GM18517 (cell line): ENCODE results near the gene F12.
"Not testable (repeated sequence)": the region's sequence is repeated elsewhere in the genome, so short reads cannot be mapped to it uniquely, and the experiment has no call there.

Experiments used
- ATAC-seq: cut with Tn5 transposase; IDR thresholded peaks from one replicate; pipeline ENCODE4 v1.9.1; 2021; ENCODE audit warnings: mild to moderate bottlenecking, moderate library complexity; ENCODE audit not compliant: unreplicated experiment

The F12 gene

DNA sequence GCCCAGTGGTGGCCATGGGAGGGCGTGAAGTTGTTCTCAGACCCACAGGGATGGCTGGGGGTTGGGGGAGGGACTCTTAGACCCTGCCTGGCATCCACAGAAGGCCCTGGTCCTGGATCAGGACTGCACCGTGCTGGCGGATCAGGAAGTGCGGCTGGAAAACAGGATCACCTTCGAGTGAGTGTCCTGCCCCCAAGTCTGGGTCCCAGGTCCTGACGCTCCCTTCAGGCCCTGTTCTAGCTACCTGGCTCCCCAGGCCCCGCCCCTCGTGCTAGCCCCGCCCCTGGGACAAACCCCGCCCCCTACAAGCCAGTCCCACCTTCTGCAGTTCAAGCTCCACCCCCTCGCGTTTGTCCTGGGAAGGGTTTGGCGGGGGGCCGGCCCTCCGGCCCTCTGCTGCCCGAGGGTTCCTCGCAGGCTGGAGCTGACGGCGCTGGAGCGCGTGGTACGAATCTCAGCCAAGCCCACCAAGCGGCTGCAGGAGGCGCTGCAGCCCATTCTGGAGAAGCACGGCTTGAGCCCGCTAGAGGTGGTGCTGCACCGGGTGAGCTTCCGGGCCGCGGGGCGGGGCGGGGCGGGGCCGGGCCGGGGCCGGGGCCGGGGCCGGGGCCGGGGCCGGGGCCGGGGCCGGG is 38.8 kb downstream of the F12 start:
- no peak for ATAC-seq

DNA sequence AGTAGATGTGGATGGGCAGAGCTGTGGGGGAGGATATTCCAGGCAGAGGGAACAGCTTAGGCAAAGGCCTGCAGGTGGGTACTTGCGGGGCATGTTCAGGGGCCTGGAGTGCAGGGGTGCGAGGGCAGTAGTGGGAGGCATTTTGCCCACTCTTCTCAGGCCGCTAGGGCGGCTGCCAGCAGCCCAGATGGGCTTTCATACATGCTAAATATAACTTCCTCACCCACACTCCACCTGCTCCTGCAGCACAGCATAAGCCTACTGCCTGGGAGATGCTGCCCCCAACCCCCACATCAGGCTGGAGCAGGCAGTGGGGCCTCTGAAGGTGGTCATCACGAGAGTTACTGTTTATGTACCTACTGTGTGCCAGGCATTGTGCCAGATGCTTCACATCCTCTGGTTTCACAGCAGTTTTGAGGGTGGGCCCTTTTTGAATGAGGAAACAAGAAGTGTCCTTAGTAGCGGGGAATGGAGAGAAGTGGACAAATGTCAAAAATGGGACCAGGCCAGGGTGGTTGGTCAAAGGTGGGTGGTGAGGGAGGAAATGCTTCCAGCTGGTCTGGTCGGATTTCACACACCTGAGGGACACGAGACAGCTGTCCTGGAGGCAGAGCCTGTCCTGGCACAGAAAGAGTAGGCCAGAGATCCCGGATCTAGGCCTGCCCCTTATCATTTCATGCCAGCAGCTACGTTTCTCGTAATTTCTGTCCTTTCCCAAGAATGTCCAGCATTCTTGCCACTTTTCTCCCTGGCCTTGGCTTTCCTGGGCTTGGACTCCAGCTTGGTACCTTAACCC is 39.5 kb downstream of the F12 start:
- ATAC-seq = no peak

DNA sequence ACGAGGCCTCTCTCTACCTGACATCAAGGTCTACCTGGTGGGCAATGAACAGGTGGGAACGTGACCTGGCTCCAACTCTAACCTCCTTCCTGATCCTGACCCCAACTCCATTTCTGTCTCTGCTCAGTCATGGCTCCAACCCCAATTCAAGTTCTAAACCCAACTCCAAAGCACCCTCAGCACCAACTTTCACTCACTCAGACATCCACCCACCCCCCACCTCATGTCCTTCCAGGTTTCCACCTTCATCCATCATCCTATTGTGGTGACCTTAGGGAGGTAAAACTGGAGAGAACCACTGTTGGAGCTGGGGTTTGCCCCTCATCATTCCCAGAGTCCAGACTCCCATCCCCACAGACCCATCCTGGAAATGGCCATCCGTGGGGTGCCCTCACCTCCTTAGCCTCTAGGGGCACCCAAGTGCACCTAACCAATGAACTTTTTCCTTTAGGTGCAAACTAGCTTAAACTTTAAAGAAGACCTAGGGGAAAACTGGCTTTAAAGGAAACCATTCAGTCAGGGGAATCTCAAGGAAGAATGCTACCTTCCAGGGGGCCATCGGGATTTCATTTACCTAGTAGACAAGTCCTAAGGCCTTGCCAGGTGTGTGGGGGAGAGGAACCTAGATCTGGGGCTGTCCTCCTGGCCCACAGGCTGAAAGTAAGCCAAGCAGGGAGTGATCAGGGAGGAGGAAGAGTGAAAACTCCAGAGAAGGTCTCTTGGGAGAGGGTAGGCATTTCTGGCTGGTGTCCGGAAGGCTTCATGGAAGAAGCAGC is 40.3 kb downstream of the F12 start:
- ATAC-seq = no peak

DNA sequence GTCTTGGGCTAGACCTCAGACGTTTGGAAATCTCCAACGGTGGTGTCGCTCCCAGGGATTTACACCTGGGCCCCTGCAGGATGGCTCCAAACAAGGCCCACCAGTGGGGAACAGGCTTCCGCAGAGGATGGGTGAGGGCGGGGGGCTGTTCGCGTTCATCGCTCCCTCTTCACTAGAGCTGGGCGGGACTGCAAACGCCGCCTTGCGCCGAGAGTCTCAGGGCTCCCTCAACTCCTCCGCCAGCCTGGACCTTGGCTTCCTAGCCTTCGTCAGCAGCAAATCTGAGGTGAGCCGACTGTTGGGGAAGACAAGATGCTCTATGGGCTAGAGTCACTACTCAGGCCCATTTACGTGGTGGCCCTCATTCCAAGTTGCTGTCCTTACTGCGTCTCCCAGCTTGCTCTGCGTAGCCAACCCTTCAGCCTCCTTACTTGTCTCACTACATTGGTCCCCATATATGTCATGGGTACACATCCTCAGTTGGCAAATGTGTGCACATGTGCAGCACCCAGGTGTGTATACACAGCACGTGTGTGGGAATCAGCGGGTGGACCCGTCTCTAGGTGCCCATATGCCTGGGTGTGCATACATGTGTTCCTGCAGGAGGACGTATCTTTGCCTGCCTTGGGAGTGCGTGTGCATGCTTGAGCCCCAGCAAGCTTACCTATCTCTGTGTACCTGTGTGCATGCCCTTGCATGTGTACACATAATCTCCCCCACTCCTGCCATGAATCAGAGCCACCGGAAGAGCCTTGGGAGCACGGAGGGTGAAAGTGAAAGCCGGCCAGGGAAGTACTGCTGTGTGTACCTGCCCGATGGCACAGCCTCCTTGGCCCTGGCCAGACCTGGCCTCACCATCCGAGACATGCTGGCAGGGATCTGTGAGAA is 41.1 kb downstream of the F12 start:
- no peak for ATAC-seq

DNA sequence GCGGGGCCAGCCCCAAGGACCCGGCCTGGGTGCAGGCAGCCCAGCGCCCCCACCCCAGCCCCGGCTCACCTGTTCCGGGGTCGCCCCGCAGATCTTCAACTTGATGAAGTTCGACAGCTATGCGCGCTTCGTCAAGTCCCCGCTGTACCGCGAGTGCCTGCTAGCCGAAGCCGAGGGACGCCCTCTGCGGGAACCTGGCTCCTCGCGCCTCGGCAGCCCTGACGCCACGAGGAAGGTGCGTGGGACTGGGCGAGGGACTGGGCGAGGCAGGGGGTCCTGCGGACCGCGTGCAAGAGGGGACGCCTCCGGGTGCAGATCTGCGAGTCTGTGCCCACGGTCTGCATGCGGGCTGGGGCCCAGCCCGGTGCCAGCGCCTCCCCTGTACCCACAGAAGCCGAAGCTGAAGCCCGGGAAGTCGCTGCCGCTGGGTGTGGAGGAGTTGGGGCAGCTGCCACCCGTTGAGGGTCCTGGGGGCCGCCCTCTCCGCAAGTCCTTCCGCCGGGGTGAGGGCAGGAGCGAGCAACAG is 42.0 kb downstream of the F12 start:
- ATAC-seq = no peak

DNA sequence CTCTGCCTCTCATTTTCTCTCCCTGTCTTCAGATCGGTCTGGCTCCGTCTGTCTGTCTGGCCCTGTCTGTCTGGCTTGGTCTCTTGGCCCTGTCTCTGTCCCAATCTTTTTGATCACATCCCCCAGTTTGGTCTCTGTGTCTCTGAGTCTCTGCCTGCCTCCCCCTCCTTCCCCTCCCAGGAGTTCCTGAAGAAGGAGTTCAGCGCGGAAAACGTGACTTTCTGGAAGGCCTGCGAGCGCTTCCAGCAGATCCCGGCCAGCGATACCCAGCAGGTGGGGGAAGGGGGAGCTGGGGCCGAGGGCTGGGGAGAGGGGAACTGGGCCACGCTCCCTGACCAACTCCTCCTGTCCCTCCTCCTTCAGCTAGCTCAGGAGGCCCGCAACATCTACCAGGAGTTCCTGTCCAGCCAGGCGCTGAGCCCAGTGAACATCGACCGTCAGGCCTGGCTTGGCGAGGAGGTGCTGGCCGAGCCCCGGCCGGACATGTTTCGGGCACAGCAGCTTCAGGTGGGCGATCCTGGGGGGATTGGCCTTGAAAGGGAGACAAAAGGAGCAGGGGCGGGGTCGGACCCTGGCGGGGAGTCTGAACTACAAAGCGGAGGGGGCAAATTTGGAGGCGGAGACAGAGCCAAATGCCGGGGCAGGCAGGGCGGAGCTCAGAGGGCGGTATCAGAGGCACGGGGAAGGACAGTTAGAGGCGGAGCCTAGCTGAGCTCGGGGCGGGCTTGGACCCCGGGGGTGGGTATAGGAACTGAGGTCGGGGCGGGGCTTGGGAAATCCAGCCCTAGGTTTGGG is 42.6 kb downstream of the F12 start:
- ATAC-seq = no peak

DNA sequence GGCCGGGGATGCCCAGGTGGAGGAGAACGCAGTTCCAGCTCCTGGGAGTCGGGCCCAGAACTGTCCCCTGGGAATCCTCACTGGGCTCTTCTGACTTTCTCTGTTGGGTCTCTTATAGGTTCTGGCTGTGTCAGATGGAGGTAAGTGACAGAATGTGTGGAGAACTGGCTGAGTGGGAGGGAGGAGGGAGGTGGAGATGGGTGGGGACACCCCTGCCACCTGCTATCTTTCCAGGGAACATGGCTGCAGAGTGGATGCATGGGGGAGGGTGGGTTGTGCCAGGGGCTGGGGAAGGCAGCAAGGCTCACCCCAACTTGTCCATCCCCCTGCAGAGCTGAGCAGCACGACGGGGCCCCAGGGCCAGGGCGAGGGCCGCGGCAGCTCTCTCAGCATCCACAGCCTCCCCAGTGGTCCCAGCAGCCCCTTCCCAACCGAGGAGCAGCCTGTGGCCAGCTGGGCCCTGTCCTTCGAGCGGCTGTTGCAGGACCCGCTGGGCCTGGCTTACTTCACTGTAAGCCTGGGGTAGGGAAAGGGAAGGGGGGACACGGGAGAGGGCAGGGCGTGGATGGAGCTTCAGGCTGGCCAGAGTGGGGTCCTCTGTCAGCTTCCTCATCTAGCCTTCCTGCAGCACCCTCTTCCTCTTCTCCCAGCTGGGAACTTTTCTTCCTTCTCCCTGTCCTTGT is 43.4 kb downstream of the F12 start:
- no peak for ATAC-seq

DNA sequence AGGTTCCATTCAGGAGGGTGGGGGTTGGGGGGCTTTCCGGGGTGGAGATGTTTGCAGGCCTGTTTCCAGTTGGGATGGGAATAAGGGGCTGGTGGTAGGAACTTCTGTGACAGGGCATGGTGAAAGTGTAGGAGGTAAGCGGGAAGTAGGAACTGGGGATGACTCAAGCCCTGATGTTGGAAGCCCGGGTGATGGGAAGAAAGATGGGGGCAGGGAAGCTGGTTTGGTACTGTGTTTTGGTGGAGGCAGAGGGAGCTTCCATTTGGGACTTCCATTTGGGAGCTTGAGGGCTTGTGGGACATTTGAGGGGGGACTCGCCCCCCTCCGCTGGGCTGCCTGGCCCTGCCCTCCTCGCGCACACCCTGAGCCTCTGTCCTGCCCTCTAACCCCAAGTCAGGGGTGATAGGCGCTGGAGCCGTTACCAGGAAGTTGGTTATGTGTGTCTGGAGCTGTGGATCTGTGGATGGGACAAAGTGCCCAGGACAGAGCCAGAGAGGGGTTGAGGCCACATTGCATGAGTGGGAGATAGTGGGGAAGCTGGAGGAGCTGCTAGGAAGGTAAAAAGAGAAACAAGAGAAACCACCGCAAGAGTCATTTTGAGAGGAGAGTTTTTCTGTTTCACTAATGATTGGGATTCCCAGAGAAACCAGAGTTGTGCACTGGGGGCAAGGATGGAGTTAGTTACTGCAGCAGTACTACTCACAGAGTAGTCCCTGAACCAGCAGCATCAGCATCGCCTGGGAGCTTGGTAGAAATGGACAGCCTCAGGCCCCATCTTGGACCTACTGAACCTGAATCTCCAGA is 45.0 kb downstream of the F12 start:
- no peak for ATAC-seq

DNA sequence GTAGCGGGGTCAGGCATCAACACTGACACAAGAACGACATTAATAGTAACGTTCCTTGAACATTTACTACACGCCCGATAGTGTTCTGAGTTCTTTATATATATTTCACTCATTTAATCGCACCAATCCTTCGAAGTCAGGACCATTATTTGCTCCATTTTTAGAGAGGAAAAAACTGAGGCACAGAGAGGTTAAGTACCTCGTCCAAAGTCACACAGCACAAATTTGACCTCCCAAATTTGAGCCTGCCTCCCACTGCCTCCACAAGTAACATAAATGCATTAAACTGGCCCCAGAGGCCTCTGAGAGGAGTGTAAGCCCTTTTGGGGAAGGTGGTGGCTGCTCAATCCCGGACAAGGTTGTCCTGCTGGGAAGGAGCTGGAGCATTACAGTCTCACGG is 45.8 kb downstream of the F12 start:
- ATAC-seq = no peak

DNA sequence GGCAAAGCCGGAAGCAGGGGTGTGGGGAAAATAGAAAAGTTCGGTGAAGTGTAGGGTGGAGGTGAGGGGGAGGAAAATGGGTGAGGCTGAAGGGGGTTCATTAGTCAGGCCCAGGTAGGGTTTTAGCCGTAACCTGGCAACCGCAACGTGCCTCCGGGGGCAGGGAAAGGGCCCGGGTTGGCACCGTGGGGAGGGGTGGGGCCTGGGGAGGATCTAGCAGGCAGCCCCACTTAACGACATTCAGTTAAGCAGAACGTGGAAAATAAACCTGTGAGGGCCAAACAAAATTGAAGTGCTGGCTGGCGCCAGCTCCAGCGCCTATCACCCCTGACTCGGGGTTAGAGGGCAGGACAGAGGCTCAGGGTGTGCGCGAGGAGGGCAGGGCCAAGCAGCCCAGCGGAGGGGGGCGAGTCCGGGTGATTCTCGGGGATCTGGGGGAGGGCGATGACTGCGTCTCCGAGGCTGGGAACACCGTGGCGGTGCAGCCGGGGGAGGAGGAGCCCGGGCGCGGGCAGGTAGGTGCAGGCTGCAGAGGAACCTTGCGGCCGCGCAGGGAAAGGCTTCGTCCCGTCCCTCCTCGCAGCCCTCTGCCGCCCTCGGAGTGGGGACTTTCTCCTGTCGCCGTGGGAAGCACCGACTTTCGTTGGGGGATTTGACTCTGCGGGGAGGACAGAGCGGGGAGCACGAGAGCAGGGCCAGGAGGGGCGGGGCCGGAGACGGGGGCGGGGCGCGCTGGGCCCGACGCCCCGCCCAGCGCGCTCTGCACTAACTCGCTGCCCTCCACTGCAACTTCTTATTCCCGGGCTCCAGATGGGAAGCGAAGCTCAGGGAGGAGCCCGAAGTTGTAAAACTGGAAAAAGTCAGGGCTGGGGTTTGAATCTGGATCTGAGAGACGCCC is 46.5 kb downstream of the F12 start:
- no peak for ATAC-seq

DNA sequence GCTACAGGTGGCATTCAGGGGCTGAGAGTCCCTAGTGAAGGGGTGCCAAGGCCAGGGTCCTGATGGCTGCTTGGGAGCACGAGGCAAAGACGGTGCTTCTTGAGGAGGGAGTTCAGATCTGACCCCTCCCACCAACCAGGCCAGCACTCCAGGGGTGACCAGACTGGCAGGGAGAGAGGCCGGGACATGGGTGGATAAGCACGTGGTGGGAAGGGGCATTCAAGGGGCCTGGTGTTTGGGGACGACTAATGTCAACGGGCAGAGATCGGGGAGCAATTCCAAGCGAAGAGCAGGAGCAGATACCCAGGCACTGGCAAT is 47.1 kb downstream of the F12 start:
- ATAC-seq = no peak

DNA sequence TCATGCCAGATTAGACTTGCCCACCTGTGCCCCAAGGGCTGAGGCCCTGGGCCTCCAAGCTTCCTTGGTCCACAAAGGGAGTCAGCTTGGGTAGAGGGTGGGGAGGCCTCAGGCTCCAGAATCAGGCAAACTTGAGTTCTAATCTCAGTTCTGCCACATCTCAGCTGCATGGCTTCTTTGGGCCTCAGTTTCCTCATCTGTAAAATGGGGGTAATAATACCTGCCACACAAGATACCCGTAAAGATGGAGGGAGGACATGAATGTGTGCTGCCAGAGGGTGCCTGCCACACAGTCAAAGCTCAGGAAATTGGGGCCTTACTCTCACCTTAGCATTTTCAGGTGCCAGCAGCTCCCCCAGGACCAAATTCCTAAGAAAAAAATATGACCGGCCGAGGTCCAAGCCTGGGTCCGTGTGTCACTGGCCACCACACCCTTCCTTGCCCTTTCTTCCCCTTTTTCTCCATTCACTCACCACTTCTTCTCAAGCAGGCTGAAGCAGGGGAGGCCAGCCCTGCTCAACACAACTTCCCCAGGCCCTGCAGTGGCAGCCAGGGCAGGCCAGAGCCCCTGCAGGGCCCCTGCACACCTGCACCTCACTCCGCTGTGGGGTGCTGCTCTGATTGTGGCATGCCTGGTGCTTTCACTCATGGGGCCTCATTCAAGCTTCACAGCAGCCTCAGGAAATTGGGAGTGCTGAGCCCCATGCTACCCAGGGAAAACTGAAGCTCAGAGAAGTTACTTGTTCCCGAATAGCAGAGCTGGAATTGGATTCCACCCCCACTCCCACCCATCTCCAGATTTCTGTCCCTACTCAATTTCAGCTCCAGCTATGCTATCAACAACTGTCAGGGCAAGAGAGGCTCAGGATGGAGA is 47.7 kb downstream of the F12 start:
- ATAC-seq = no peak

DNA sequence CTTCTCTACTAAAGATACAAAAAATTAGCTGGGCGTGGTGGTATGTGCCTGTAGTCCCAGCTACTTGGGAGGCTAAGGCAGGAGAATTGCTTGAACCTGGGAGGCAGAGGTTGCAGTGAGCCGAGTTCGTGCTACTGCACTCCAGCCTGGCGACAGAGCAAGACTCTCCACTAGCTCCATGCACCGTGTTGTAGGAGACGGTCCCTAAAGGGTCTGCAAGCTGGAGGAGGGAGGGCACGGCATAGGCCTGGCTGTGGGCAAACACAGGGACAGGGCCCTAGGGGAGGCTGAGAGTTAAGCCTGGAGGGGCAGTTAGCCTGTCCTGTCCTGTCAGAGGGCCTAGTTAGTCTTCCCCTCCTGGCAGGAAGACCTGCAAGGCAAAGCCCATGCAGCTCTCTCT is 48.6 kb downstream of the F12 start:
- not testable (repeated sequence) for ATAC-seq

DNA sequence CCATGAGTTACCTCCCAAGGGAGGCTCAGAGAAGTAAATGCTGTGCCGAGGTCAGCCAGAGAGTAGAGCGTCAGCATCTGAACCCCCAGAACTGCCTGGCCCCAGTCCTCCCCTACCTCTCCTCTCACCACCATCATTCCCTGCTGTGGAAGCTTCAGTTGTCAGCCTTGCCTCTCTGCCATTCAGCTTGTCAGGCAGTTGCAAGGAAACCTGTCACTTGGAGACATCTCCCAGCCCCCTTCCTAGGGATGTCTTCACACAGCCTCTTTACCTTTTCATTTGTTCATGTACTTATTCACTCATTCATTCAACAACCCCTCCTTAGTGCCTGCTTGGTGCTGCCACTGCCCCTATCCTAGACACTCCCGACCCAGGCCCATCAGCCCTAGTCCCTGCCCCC is 49.5 kb downstream of the F12 start:
- ATAC-seq = no peak

DNA sequence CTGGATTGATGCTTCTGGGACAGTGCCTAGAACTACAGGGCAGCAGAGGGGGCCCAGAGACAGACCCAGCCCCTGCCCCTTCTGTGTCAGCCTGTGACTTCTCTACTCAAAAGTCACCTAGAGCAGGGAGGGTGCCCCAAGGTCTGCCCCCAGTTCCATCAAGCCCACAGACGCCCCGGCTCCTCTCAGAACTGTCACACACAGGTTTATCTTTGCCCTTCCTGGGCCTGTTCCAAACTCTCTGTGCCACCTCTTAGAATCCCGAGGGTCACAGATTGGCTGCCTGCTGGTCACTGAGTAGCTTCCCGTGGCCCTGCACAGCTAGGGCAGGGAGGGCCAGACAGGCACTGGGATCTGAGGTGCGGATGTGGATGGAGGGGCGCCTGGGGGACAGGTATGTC is 49.9 kb downstream of the F12 start:
- ATAC-seq = no peak

DNA sequence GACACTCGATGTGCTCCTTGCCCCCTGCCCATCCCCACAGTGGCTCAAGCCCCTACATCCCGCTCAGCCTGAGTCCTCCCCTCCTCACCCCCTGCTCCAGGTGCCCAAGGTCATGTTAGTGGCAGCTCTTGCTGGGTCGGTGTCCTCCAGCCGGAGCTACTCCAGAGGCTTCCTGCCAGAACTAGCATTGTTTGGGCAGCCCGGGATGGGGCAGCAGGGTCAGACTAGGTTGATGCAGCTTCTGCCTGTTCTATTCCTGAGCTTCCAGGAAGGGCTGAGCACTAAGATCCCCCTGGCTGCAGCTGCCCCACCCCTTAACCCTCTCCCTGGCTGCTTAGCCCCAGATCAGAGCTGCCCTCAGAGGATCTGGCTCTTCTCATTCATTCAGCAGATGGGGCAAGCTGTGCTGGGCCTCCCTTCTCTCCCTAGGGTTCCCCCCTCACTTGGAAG is 51.0 kb downstream of the F12 start:
- ATAC-seq = no peak
